Kidney glomerular epithelial cell (primary cell): ENCODE data around the gene TAF9B.
A peak's percentile ranks its signal among the peaks of the same experiment; 100 is the strongest.
"Not testable (repeated sequence)": the region's sequence is repeated elsewhere in the genome, so short reads cannot be mapped to it uniquely, and the experiment has no call there.

Experiments
- DNase-seq: peaks from one replicate; lab custom pipeline; 2025; lab: John Stamatoyannopoulos, UW

Gene TAF9B

DNA sequence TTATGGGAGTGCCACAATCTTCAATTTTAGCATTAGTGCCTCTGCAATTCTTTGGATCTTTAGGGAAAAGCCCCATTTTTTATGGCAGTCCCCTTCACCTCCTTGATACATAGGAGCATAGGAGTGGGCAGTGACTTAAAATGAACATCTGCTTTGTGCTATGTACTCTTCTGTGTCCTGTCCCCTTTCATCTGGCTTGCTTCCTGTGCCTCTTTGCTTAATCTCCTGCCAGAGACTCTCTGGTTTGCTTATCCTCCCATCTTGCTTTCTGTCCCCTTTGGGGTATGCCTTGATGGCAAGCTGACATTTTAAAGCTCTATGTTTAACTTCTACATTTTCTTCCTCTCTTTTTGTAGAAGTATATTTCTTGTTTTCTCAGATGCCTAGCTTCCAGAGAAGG lies 23.1 kb downstream of the TAF9B start:
- no peak for DNase-seq

DNA sequence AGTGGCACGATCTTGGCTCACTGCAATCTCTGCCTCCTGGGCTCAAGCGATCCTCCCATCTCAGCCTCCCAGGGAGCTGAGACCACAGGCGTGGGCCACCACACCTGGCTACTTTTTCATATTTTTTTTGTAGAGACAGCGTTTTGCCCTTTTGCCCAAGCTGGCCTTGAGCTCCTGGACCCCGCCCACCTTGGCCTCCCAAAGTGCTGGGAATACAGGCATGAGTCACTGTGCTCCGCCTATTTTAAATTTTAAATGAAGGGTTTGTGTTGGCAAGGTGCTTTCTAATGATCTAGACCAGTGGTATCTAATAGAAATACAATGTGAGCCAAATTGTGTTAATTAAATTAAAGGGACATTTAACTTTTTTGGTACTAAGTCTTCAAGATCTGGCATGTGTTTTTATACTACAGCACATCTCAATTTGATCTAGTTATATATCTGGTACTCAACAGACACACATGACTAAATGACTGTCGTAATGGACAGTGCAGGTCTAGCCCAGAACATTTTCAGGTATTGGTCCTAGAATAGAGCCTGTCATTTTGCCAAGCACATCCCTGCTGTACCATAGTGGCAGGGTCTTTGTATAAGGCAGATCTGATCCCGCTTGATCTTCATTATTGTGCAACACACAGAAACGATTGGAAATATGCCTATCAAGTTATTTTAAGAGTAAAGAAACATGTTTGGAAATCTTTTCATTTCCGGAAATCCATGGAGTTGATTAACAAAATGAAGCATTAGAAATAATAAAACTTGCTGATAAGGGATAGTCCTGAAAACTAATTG lies 28.1 kb downstream of the TAF9B start:
- DNase-seq = no peak

DNA sequence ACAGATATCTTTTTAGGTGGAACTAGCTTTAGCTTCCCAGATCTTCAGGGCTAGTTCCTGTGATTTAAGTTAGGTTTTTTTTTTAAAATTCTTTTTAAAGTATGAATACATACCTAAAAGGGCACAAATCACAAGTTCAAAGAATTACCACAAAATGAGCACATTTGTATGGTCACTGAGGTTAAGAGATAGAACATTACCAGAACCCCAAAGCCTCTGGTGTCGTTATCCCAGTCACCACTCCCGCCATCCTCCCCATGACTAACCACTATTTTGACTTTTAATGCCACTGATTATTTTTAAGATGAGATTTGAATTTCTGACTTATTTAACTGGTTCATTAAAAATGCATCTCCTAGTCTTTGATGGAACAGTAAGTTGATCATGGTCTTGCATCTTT lies 30.0 kb downstream of the TAF9B start:
- DNase-seq = no peak

GRCh38 chrX:78106651-78106986 lies 32.8 kb downstream of the TAF9B start:
- DNase-seq = no peak

GRCh38 chrX:78105944-78106650 lies 33.4 kb downstream of the TAF9B start:
- DNase-seq = no peak

- no peak for DNase-seq
Observed at GRCh38 chrX:78104447-78105176, 34.8 kb downstream of the TAF9B start.

- DNase-seq = peak; percentile 74
Observed at GRCh38 chrX:78103623-78104446, 35.6 kb downstream of the TAF9B start, which contains the start of gene PGK1. Gene PGK1, plus strand, starts transcription at chrX:78104248. Its CDS starts 93 bp downstream, at chrX:78104341.

DNA sequence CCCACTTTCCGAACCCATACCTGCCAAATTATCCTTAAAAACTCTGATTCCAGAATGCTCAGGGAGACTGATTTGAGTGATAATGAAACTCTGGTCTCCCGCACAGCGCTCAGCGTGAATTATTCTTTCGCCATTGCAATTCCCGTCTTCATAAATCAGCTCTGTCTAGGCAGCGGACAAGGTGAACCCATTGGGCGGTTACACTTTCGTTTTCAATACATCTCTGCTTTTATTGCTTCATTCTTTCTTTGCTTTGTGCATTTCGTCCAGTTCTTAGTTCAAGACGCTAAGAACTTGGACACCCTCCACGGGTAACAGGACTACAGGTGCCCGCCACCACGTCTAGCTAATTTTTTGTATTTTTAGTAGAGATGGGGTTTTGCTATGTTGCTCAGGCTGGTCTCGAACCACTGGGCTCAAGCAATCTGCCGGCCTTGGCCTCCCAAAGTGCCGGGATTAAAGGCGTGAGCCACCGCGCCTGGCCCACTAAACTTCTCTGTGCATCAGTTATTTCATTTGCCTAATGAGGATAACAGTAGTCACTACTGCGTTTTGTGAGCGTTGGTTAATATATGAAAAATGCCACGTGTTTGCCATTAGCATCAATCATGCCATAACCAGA lies 36.3 kb downstream of the TAF9B start:
- no peak for DNase-seq

- no peak for DNase-seq
Observed at GRCh38 chrX:78102091-78102490, 37.4 kb downstream of the TAF9B start.

DNA sequence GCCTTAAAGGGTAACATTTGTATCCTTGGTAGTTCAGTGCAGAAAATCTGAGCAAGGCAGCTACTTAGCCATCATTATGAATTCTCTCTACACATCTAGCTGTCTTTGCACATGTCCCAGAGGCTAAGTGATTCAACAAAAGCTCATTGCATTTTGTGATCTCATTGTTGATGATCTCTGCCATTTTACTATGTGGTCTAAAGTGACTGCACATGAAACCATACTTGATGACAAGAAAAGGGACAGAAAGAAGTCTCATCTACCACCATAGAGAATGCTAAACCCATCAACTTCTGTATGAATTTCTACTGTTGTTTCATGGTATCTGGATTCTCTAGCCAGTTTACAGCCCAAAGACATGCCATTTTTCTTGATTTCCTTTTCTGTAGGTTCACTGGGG lies 41.3 kb downstream of the TAF9B start:
- DNase-seq = no peak

DNA sequence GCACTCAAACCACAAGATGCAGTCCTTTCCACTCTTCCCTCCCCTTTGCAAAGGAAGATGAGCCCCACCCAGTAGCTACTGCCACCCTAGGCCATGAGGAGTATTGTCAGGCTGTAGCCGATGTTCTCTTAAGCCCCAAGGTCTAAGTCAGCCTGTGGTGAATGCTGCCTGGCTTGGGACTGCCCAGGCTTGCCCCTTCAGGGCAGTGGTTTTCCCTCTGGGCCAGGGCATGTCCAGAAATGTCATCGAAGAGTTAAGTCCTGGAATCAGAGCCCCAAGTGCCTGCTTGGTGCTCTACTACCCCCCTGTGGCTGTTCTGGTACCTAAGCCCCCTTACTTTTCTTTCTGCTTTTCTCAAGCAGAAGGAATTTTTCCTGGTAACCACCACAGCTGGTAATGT lies 47.2 kb downstream of the TAF9B start:
- DNase-seq = peak; percentile 19

DNA sequence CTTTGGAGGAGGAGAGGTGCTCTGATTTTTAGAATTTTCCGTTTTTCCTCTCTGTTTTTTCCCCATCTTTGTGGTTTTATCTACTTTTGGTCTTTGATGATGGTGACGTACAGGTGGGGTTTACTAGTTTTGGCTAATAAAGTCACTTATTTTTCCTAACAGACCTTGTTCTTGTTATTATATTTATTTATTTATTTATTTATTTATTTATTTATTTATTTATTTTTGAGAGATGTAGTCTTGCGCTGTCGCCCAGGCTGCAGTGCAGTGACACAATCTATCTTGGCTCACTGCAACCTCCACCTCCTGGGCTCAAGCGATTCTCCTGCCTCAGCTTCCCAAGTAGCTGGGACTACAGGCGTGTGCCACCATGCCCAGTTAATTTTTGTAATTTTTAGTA lies 58.0 kb downstream of the TAF9B start:
- not testable (repeated sequence) for DNase-seq
